Activated T-helper 2 cell treated with anti-CD3 and anti-CD28 coated beads, Interferon-gamma antibody, Interleukin-2, Interleukin-4, amounts not matched to agents 10 μg/mL and 5 μg/mL and 100 μg/mL, durations not matched to agents 14 hours and 24 hours and 36 hours (primary cell): Measurements from ENCODE around the gene SYNGR1. TPM values are rescaled to one million over a fixed set of nuclear protein-coding genes. Genes with fewer than 3 reads are reported as not detected.
A peak's percentile ranks its signal among the peaks of the same experiment; 100 is the strongest.
"Not testable (repeated sequence)": the region's sequence is repeated elsewhere in the genome, so short reads cannot be mapped to it uniquely, and the experiment has no call there.

ENCODE experiments used
- DNase-seq: peaks from one replicate; pipeline ENCODE4 v3.0.0; 2021; ENCODE audit warnings: low spot score
- H3K27ac Mint-ChIP-seq: one replicate; pipeline ENCODE4 v1.8.0; 2021; ENCODE audit warnings: mixed read lengths
- H3K27me3 Mint-ChIP-seq: one replicate; pipeline ENCODE4 v1.8.0; 2021; ENCODE audit warnings: low read depth, mixed read lengths
- H3K36me3 Mint-ChIP-seq: one replicate; pipeline ENCODE4 v1.8.0; 2021; ENCODE audit warnings: low read depth, mixed read lengths
- H3K4me1 Mint-ChIP-seq: one replicate; pipeline ENCODE4 v1.8.0; 2021; ENCODE audit warnings: low read depth, mixed read lengths
- H3K4me3 Mint-ChIP-seq: one replicate; pipeline ENCODE4 v1.8.0; 2021; ENCODE audit warnings: low read depth, mild to moderate bottlenecking, moderate library complexity, mixed read lengths
- H3K9me3 Mint-ChIP-seq: one replicate; pipeline ENCODE4 v1.8.0; 2021; ENCODE audit warnings: mixed read lengths
- intact Hi-C: fragments of 100-400 bp; cut with micrococcal nuclease; formaldehyde crosslinking; loops from one replicate; pipeline ENCODE4 v1.15.1; 2023
- total RNA-seq: library from RNA; stranded (reverse); gene quantifications from 2 replicates; pipeline ENCODE4 v1.2.3, GENCODE V29; 2022

Gene SYNGR1
- total RNA-seq, 1 donor from 2014 or later, result not detected

DNA sequence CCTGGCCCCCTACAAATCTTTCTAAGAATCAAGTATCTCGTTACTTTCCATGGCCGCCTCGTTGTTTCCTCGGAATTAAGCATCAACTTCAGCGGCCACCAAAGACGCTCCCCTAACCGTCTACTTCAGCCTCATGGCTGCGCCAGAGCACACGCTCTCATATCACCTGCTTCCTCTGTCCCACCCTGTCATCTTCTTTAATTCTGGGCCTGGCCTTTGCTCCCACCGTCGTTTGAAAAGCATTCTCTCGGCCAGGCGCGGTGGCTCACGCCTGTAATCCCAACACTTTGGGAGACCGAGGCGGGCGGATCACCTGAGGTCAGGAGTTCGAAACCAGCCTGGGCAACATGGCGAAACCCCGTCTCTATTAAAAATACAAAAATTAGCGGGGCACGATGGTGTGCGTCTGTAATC lies 29.2 kb upstream of the SYNGR1 start:
- H3K27me3 Mint-ChIP-seq, H3K9me3 Mint-ChIP-seq, intact Hi-C loops, DNase-seq: not testable (repeated sequence)
- H3K4me3 Mint-ChIP-seq, result peak overlapping the region; percentile 98
- H3K36me3 Mint-ChIP-seq, result peaks cover 39% of the 10 kb centered on the region
- H3K27ac Mint-ChIP-seq, result peak overlapping the region; percentile 98
- H3K4me1 Mint-ChIP-seq, result peaks cover 25% of the 10 kb centered on the region

GRCh38 chr22:39325392-39325932 lies 24.3 kb upstream of the SYNGR1 start:
- DNase-seq, result no peak
- peaks cover 3% of the 10 kb centered on the region for H3K4me1 Mint-ChIP-seq
- no peak overlapping the region for H3K27ac Mint-ChIP-seq
- no peaks in the 10 kb centered on the region for H3K27me3 Mint-ChIP-seq
- no peak overlapping the region for H3K4me3 Mint-ChIP-seq
- no peaks in the 10 kb centered on the region for H3K9me3 Mint-ChIP-seq
- intact Hi-C loops, result no loop called here
- H3K36me3 Mint-ChIP-seq, result no peaks in the 10 kb centered on the region

DNA sequence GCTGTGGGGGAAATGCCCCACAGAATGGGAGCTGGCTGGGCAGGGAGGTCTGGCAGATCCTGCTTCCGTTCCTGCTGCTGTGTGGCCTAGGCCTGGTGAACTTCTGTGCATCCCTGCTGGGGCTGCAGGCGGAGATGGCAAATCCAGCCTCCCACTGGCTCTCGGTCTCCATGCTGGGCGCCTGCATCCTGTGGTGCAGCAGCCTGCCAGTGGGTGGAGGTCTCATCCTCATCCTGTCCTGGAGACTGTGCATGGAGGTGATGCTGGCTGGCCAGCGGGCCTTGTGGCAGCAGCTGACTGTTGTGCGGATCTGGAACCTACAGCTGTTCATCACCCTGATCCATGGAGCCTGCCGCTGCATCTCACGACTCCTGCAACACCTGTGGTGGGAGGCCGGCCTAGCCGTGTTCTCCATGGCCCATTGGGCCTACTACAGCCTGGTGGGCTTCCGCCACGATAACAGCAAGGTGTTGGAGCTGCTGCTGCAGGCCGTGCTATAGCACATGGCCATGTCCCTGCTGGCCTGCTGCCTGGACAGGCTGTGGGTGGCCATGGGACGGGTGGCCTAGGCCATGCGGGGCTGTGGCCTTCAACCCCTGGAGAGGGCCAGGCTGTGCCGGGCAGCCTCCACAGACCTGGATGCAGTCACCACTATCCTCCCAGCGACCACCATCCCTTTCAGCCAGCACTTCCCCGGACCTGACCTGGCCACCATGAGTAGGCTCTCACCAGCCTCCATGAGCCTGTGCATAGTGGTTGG lies 21.6 kb upstream of the SYNGR1 start:
- Mint-ChIP-seq H3K4me3 (no peak overlapping the region), H3K36me3 (no peaks in the 10 kb centered on the region), H3K4me1 (no peaks in the 10 kb centered on the region), H3K27me3 (no peaks in the 10 kb centered on the region), H3K9me3 (no peaks in the 10 kb centered on the region), H3K27ac (no peak overlapping the region)
- no peak for DNase-seq
- intact Hi-C loops, result no loop called here

DNA sequence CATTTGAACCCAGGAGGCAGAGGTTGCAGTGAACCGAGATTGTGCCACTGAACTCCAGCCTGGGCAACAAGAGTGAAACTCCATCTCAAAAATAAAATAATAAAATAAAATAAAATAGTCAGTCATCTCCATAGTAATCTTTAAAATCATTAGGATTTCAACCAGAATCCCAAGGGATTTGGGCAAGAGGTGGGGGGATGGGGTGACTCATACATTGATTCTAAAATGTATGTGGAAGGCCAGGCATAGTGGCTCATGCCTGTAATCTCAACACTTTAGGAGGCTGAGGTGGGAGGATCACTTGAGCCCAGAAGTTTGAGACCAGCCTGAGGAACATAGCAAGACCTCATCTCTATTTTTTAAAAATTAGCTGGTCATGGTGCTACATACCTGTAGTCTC lies 19.2 kb upstream of the SYNGR1 start:
- H3K4me1 Mint-ChIP-seq, H3K27ac Mint-ChIP-seq, intact Hi-C loops, DNase-seq, H3K4me3 Mint-ChIP-seq, H3K36me3 Mint-ChIP-seq, H3K9me3 Mint-ChIP-seq, H3K27me3 Mint-ChIP-seq: not testable (repeated sequence)

GRCh38 chr22:39332441-39333064 lies 17.2 kb upstream of the SYNGR1 start:
- intact Hi-C loops, result no loop called here
- Mint-ChIP-seq H3K27ac (no peak overlapping the region), H3K36me3 (no peaks in the 10 kb centered on the region), H3K9me3 (no peaks in the 10 kb centered on the region), H3K27me3 (no peaks in the 10 kb centered on the region), H3K4me3 (no peak overlapping the region), H3K4me1 (no peaks in the 10 kb centered on the region)
- no peak for DNase-seq

GRCh38 chr22:39336411-39336810 lies 13.4 kb upstream of the SYNGR1 start:
- no peak for DNase-seq
- Mint-ChIP-seq H3K36me3 (no peaks in the 10 kb centered on the region), H3K9me3 (no peaks in the 10 kb centered on the region), H3K4me1 (no peaks in the 10 kb centered on the region), H3K27me3 (peaks cover 7% of the 10 kb centered on the region), H3K4me3 (no peak overlapping the region), H3K27ac (no peak overlapping the region)
- intact Hi-C loops, result no loop called here

DNA sequence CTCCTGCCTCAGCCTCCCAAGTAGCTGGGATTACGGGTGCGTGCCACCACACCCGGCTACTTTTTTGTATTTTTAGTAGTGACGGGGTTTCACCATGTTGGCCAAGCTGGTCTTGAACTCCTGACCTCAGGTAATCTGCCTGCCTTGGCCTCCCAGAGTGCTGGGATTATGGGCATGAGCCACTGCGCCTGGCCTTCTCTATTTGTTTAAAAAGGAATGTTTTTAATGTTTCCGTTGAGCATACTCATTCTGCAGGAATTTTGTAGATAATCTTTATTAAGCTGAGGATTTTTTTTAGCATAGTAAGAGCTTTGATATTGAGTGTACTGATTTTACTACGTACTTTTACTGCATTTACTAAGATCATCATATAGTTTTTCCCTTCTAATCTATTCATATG lies 10.0 kb upstream of the SYNGR1 start:
- H3K27me3 Mint-ChIP-seq, result peaks cover 20% of the 10 kb centered on the region
- DNase-seq, H3K9me3 Mint-ChIP-seq, H3K27ac Mint-ChIP-seq, H3K36me3 Mint-ChIP-seq, intact Hi-C loops, H3K4me1 Mint-ChIP-seq, H3K4me3 Mint-ChIP-seq: not testable (repeated sequence)

GRCh38 chr22:39341179-39341578 lies 8.6 kb upstream of the SYNGR1 start:
- H3K27me3 Mint-ChIP-seq, result peaks cover 20% of the 10 kb centered on the region
- intact Hi-C loops, result no loop called here
- DNase-seq, result no peak
- no peak overlapping the region for H3K27ac Mint-ChIP-seq
- H3K9me3 Mint-ChIP-seq, result no peaks in the 10 kb centered on the region
- no peak overlapping the region for H3K4me3 Mint-ChIP-seq
- peaks cover 3% of the 10 kb centered on the region for H3K4me1 Mint-ChIP-seq
- H3K36me3 Mint-ChIP-seq, result no peaks in the 10 kb centered on the region

DNA sequence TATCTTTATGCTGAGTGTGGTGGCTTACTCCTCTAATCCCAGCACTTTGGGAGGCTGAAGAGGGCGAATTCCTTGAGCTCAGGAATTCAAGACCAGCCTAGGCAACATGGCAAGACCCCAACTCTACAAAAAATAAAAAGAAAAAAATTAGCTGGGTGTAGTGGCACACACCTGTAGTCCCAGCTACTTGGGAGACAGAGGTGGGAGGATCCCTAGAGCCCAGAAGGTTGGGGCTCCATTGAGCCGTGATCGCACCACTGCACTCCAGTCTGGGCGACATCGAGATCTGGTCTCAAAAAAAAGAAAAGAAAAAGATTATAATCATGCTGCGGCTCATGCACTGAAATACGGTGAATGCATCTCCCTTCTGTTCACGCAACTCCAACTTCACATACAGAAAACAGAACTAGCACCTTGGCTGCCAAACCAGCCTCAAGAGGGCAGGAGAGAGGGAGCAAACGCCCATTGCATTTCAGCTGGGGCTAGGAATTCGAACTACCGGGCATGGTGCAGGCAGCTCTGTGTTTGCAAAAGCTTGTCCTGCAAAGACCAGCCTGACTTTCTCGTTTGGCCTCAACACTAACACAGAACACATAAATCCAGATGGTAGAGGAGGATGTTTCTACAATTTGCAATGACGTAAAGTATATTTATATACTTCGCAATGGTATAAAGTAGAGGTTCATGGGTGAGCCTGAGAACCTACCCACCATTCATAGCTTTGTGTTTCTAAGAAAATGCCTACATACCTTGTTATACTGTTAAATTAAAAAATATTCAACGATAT lies 6.3 kb upstream of the SYNGR1 start:
- intact Hi-C loops, result no loop called here
- peak; percentile 36 for DNase-seq
- no peak overlapping the region for H3K4me3 Mint-ChIP-seq
- peaks cover 28% of the 10 kb centered on the region for H3K27me3 Mint-ChIP-seq
- H3K36me3 Mint-ChIP-seq, result no peaks in the 10 kb centered on the region
- peaks cover 3% of the 10 kb centered on the region for H3K4me1 Mint-ChIP-seq
- no peaks in the 10 kb centered on the region for H3K9me3 Mint-ChIP-seq
- no peak overlapping the region for H3K27ac Mint-ChIP-seq

- no peaks in the 10 kb centered on the region for H3K9me3 Mint-ChIP-seq
- no peak for DNase-seq
- intact Hi-C loops, result no loop called here
- peaks cover 33% of the 10 kb centered on the region for H3K27me3 Mint-ChIP-seq
- no peak overlapping the region for H3K4me3 Mint-ChIP-seq
- no peak overlapping the region for H3K27ac Mint-ChIP-seq
- no peaks in the 10 kb centered on the region for H3K36me3 Mint-ChIP-seq
- peaks cover 3% of the 10 kb centered on the region for H3K4me1 Mint-ChIP-seq
Observed at GRCh38 chr22:39344046-39344390, 5.8 kb upstream of the SYNGR1 start.

DNA sequence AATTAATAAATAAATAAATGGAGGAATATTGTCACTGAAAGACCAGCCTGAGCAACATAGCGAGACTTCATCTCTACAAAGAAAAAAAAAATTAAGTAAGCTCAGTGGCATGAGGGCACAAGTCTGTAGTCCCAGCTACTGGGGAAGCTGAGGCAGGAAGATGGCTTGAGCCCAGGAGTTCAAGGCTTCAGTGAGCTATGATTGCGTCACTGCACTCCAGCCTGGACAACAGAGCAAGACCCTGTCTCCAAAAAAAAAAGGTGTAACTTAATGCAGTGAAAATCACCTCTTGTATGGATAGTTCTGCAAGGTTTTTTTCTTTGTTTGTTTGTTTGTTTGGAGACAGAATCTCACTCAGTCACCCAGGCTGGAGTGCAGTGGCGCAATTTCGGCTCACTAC lies 4.6 kb upstream of the SYNGR1 start:
- Mint-ChIP-seq H3K27ac (no peak overlapping the region), H3K36me3 (no peaks in the 10 kb centered on the region), H3K27me3 (peaks cover 37% of the 10 kb centered on the region), H3K4me1 (peaks cover 3% of the 10 kb centered on the region), H3K4me3 (no peak overlapping the region), H3K9me3 (no peaks in the 10 kb centered on the region)
- DNase-seq, result no peak
- intact Hi-C loops, result no loop called here

GRCh38 chr22:39348909-39349505 lies 784 bp upstream of the SYNGR1 start:
- peak overlapping the region; percentile 68 for H3K4me3 Mint-ChIP-seq
- DNase-seq, result no peak
- H3K36me3 Mint-ChIP-seq, result no peaks in the 10 kb centered on the region
- peaks cover 2% of the 10 kb centered on the region for H3K4me1 Mint-ChIP-seq
- no peaks in the 10 kb centered on the region for H3K9me3 Mint-ChIP-seq
- H3K27ac Mint-ChIP-seq, result no peak overlapping the region
- H3K27me3 Mint-ChIP-seq, result peaks cover 48% of the 10 kb centered on the region
- intact Hi-C loops, result no loop called here
